Osteocyte (in vitro differentiated cells): Measurements from ENCODE around the gene BRF1. TPM values are rescaled to one million over a fixed set of nuclear protein-coding genes. Genes with fewer than 3 reads are reported as not detected.

Experiments used
- DNase-seq: peaks from one replicate; pipeline ENCODE4 v3.0.0; 2021; ENCODE audit warnings: mixed read lengths; ENCODE audit not compliant: unreplicated experiment; ENCODE audit errors: extremely low spot score
- H3K27ac Mint-ChIP-seq: one replicate; pipeline ENCODE4 v1.8.0; 2021; ENCODE audit warnings: mild to moderate bottlenecking, mixed read lengths; ENCODE audit not compliant: unreplicated experiment
- H3K27me3 Mint-ChIP-seq: one replicate; pipeline ENCODE4 v1.8.0; 2021; ENCODE audit warnings: mixed read lengths; ENCODE audit not compliant: unreplicated experiment
- H3K36me3 Mint-ChIP-seq: one replicate; pipeline ENCODE4 v1.8.0; 2021; ENCODE audit warnings: mixed read lengths; ENCODE audit not compliant: unreplicated experiment
- H3K4me1 Mint-ChIP-seq: one replicate; pipeline ENCODE4 v1.8.0; 2021; ENCODE audit warnings: mixed read lengths; ENCODE audit not compliant: unreplicated experiment
- H3K4me3 Mint-ChIP-seq: one replicate; pipeline ENCODE4 v1.8.0; 2021; ENCODE audit warnings: mild to moderate bottlenecking, moderate library complexity, mixed read lengths; ENCODE audit not compliant: unreplicated experiment
- H3K9me3 Mint-ChIP-seq: one replicate; pipeline ENCODE4 v1.8.0; 2021; ENCODE audit warnings: mixed read lengths; ENCODE audit not compliant: unreplicated experiment
- total RNA-seq: library from RNA; stranded (reverse); gene quantifications from 2 replicates; pipeline ENCODE4 v1.2.1, GENCODE V29; 2021
- TF ChIP-seq, protein P1 (sequence below): fragments of 200-600 bp; sonication (generic); IDR thresholded peaks from 2 replicates; pipeline ENCODE4 v1.5.0; 2021; ENCODE audit warnings: antibody characterized with exemption, mild to moderate bottlenecking, moderate library complexity

The BRF1 gene
- total RNA-seq, 1 donor from 2014 or later: 43.5 TPM

DNA sequence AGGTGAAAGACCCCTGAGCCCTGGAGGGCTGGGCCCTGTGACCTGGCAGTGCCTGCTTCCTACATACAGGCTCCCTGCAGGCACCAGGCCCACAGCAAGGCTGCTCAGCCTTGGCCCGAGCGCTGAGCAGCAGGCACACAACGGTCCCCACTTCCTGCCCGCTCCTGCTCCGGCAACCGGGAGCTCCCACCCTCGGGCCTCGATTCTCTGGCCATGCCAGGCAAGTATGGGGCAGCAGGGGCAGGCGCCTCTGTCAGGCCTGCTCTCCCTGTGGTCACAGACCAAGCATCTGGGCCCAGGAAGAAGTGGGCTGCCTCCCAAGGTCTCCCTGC is 89.1 kb downstream of the BRF1 start:
- no peak overlapping the region for H3K27ac Mint-ChIP-seq
- TF ChIP-seq, protein P1, sequence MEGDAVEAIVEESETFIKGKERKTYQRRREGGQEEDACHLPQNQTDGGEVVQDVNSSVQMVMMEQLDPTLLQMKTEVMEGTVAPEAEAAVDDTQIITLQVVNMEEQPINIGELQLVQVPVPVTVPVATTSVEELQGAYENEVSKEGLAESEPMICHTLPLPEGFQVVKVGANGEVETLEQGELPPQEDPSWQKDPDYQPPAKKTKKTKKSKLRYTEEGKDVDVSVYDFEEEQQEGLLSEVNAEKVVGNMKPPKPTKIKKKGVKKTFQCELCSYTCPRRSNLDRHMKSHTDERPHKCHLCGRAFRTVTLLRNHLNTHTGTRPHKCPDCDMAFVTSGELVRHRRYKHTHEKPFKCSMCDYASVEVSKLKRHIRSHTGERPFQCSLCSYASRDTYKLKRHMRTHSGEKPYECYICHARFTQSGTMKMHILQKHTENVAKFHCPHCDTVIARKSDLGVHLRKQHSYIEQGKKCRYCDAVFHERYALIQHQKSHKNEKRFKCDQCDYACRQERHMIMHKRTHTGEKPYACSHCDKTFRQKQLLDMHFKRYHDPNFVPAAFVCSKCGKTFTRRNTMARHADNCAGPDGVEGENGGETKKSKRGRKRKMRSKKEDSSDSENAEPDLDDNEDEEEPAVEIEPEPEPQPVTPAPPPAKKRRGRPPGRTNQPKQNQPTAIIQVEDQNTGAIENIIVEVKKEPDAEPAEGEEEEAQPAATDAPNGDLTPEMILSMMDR: no peak
- no peak for DNase-seq
- peaks cover 5% of the 10 kb centered on the region for H3K4me1 Mint-ChIP-seq
- H3K4me3 Mint-ChIP-seq: no peak overlapping the region
- H3K36me3 Mint-ChIP-seq: peaks cover 6% of the 10 kb centered on the region
- H3K9me3 Mint-ChIP-seq: no peaks in the 10 kb centered on the region
- no peaks in the 10 kb centered on the region for H3K27me3 Mint-ChIP-seq

DNA sequence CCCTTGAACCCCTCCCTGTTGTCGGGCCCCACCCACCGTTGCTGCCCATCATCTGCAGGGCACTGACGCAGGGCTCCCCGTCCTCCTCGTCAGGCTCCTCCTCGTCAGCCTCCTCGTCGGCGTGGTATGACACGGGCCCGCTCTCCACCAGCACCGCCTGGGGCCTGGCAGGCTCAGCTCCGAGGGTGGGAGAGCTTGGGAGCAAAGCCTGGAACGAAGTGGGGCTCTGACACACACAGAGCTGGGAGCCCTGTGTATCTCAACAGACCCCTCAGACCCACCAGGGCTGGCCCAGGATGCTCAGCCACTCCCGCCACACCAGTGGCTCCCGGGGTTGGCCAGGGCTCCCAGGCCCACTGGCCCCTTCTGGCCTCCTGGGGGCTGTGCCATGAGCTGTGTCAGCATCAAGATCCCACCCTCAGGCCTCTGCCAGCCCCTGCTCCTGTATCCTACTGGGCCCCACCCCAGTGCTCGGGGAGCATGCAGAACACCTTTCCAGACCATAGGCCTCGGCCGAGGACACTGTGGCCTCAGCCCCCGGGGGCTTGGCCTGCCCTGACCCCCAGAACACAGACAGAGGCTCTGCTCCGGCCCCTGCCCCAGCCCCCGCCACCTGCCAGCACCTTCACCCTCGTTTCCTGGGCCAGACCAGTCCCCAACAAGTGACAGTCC is 89.6 kb downstream of the BRF1 start:
- peaks cover 5% of the 10 kb centered on the region for H3K4me1 Mint-ChIP-seq
- no peaks in the 10 kb centered on the region for H3K27me3 Mint-ChIP-seq
- DNase-seq: no peak
- no peaks in the 10 kb centered on the region for H3K9me3 Mint-ChIP-seq
- no peak overlapping the region for H3K27ac Mint-ChIP-seq
- no peak overlapping the region for H3K4me3 Mint-ChIP-seq
- TF ChIP-seq, protein P1: no peak
- H3K36me3 Mint-ChIP-seq: peaks cover 6% of the 10 kb centered on the region

DNA sequence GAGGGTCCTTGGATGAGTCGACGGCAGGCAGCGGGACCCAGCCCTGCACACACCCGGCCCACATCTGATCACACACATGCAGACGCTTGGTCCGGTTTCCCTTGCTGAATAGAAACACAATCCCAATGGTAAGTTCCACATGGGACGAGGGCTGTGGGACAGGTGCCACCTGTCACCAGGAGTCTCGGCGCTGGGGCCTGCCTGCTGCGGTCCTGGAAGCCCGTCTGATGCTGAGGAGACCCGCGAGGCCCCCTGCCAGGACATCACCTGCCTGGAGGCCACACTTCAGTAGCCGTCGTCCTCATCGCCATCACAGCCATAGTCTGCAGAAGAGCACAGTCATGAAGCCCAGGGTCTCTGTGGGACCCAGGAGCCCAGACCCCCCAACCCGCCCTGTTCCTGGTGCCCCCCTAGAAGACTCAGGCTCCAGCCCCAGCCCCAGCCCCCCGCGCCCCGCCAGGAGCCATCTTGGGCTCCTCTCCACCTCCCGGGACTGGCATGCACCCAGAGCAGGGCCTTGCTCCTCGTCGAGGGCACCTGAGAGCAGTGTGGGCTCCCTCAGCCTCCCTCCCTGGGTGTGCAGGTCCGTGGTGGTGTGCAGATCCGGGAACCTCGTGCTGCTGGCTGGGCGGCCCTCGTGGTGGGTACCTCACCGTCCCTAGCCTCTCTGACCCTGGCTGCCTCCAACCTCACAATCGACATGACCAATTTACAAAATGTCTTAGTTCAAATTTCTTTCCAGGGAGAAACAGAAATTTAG is 90.4 kb downstream of the BRF1 start:
- no peak overlapping the region for H3K27ac Mint-ChIP-seq
- H3K9me3 Mint-ChIP-seq: no peaks in the 10 kb centered on the region

DNA sequence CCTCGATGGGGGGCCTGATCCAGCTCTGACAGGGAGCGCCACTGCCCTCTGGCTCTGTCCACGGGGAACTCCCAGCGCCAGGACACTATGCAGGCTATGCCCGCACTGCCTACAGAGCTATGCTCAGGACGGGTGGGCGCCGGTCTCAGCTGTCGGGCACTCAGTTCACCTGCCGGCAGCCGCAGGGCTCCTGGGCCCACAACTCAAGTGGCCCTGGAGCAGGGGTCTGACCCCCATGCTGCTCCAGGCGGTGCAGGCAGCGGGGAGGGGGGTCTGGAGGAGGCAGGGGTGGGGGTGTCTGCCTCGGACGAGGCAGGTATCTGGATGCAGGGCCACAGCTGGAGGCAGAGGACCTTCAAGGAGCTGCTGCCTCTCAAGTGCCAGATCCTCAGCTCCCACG is 91.2 kb downstream of the BRF1 start:
- H3K9me3 Mint-ChIP-seq: no peaks in the 10 kb centered on the region
- TF ChIP-seq, protein P1: no peak
- peaks cover 15% of the 10 kb centered on the region for H3K4me1 Mint-ChIP-seq
- H3K36me3 Mint-ChIP-seq: peaks cover 6% of the 10 kb centered on the region
- no peak overlapping the region for H3K4me3 Mint-ChIP-seq
- no peaks in the 10 kb centered on the region for H3K27me3 Mint-ChIP-seq
- no peak overlapping the region for H3K27ac Mint-ChIP-seq
- DNase-seq: no peak

More for the DNA sequence above, 90.4 kb downstream of the BRF1 start:
- Mint-ChIP-seq H3K36me3 (peaks cover 6% of the 10 kb centered on the region), H3K4me1 (peaks cover 11% of the 10 kb centered on the region), H3K4me3 (no peak overlapping the region), H3K27me3 (no peaks in the 10 kb centered on the region)
- TF ChIP-seq, protein P1: no peak
- no peak for DNase-seq

DNA sequence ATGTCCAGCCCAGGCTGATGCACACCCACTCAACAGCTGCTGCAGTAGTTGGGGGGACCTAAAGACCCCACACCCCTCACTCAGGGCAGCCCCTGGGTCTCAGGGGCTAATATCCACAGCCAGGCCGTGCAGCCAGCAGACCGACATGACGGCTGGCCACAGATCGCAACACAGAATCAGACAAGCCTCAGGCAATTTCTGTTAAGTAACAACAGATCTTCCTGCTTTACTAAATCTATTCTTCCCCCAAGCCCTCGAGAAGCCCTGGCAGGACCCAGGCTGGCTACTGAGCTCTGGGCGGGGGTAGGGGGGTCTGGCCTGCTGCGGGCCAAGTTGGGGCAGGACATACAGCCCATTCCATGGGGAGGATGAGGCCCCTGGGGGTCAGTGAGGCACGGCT is 91.7 kb downstream of the BRF1 start:
- TF ChIP-seq, protein P1: no peak

More for the DNA sequence above, 91.7 kb downstream of the BRF1 start:
- Mint-ChIP-seq H3K4me3 (no peak overlapping the region), H3K27ac (no peak overlapping the region), H3K4me1 (peaks cover 15% of the 10 kb centered on the region), H3K9me3 (no peaks in the 10 kb centered on the region), H3K36me3 (peaks cover 6% of the 10 kb centered on the region), H3K27me3 (no peaks in the 10 kb centered on the region)
- DNase-seq: no peak
